ENCODE measurements around the gene WFIKKN1.
A peak's percentile ranks its signal among the peaks of the same experiment; 100 is the strongest.

Gene WFIKKN1

GRCh38 chr16:680967-681745, 50.4 kb downstream of the WFIKKN1 start:
- H3K4me3 ChIP-seq (ENCODE audit: control insufficient read depth, low read depth, low read length), result peak overlapping the region; percentile 77
- no peak for DNase-seq (ENCODE audit: low read depth)
- TF ChIP-seq CTCF (IDR thresholded peaks at IDR 0.05; ENCODE audit: control insufficient read depth, insufficient read depth, low read depth, low read length, missing control alignments), result no peak

- DNase-seq (ENCODE audit: low read depth), result no peak
- peak overlapping the region; percentile 77 for H3K4me3 ChIP-seq (ENCODE audit: control insufficient read depth, low read depth, low read length)
- TF ChIP-seq CTCF (IDR thresholded peaks at IDR 0.05; ENCODE audit: control insufficient read depth, insufficient read depth, low read depth, low read length, missing control alignments), result no peak
Observed at GRCh38 chr16:681746-682427, 51.1 kb downstream of the WFIKKN1 start.

- TF ChIP-seq CTCF (IDR thresholded peaks at IDR 0.05; ENCODE audit: control insufficient read depth, insufficient read depth, low read depth, low read length, missing control alignments), result no peak
- peak overlapping the region; percentile 63 for H3K4me3 ChIP-seq (ENCODE audit: control insufficient read depth, low read depth, low read length)
- no peak for DNase-seq (ENCODE audit: low read depth)
Observed at GRCh38 chr16:682493-683395, 52.0 kb downstream of the WFIKKN1 start.

- peak overlapping the region; percentile 63 for H3K4me3 ChIP-seq (ENCODE audit: control insufficient read depth, low read depth, low read length)
- no peak for TF ChIP-seq CTCF (IDR thresholded peaks at IDR 0.05; ENCODE audit: control insufficient read depth, insufficient read depth, low read depth, low read length, missing control alignments)
- no peak for DNase-seq (ENCODE audit: low read depth)
Observed at GRCh38 chr16:683396-684070, 52.7 kb downstream of the WFIKKN1 start.
